ENCODE data around the gene LTBP1.

Gene LTBP1

GRCh38 chr2:33008716-33009115 is 62.0 kb downstream of the LTBP1 start:
- no peak for DNase-seq (ENCODE audit: low read depth in 1 of 2, low spot score in 1 of 2)

GRCh38 chr2:33009249-33009648 is 62.5 kb downstream of the LTBP1 start:
- no peak for DNase-seq (ENCODE audit: low read depth in 1 of 2, low spot score in 1 of 2)

- no peak for DNase-seq (ENCODE audit: low read depth in 1 of 2, low spot score in 1 of 2)
These were observed 64.6 kb downstream of the LTBP1 start for GRCh38 chr2:33011373-33011772.

GRCh38 chr2:33011941-33012340 is 65.2 kb downstream of the LTBP1 start:
- DNase-seq (ENCODE audit: low read depth in 1 of 2, low spot score in 1 of 2), result no peak

GRCh38 chr2:33013684-33014110 is 66.9 kb downstream of the LTBP1 start:
- no peak for DNase-seq (ENCODE audit: low read depth in 1 of 2, low spot score in 1 of 2)

- no peak for DNase-seq (ENCODE audit: low read depth in 1 of 2, low spot score in 1 of 2)
These were observed 67.5 kb downstream of the LTBP1 start for GRCh38 chr2:33014268-33014667.

- DNase-seq (ENCODE audit: low read depth in 1 of 2, low spot score in 1 of 2), result no peak
These were observed 68.8 kb downstream of the LTBP1 start for GRCh38 chr2:33015421-33016142.

- DNase-seq (ENCODE audit: low read depth in 1 of 2, low spot score in 1 of 2), result no peak
These were observed 71.5 kb downstream of the LTBP1 start for GRCh38 chr2:33018271-33018670.

GRCh38 chr2:33019796-33020195 is 73.0 kb downstream of the LTBP1 start:
- DNase-seq (ENCODE audit: low read depth in 1 of 2, low spot score in 1 of 2), result no peak

GRCh38 chr2:33020883-33021282 is 74.1 kb downstream of the LTBP1 start:
- DNase-seq (ENCODE audit: low read depth in 1 of 2, low spot score in 1 of 2), result no peak

GRCh38 chr2:33021542-33022227 is 74.9 kb downstream of the LTBP1 start:
- DNase-seq (ENCODE audit: low read depth in 1 of 2, low spot score in 1 of 2), result no peak

- DNase-seq (ENCODE audit: low read depth in 1 of 2, low spot score in 1 of 2), result no peak
These were observed 75.7 kb downstream of the LTBP1 start for GRCh38 chr2:33022395-33022985.

- DNase-seq (ENCODE audit: low read depth in 1 of 2, low spot score in 1 of 2), result no peak
These were observed 76.4 kb downstream of the LTBP1 start for GRCh38 chr2:33022989-33023727.

GRCh38 chr2:33023728-33024500 is 77.2 kb downstream of the LTBP1 start:
- DNase-seq (ENCODE audit: low read depth in 1 of 2, low spot score in 1 of 2), result no peak

GRCh38 chr2:33024758-33025157 is 78.0 kb downstream of the LTBP1 start:
- no peak for DNase-seq (ENCODE audit: low read depth in 1 of 2, low spot score in 1 of 2)

GRCh38 chr2:33029459-33029858 is 82.7 kb downstream of the LTBP1 start:
- no peak for DNase-seq (ENCODE audit: low read depth in 1 of 2, low spot score in 1 of 2)

- DNase-seq (ENCODE audit: low read depth in 1 of 2, low spot score in 1 of 2), result no peak
These were observed 83.2 kb downstream of the LTBP1 start for GRCh38 chr2:33029926-33030325.

GRCh38 chr2:33030326-33030725 is 83.6 kb downstream of the LTBP1 start:
- DNase-seq (ENCODE audit: low read depth in 1 of 2, low spot score in 1 of 2), result no peak

- no peak for DNase-seq (ENCODE audit: low read depth in 1 of 2, low spot score in 1 of 2)
These were observed 85.5 kb downstream of the LTBP1 start for GRCh38 chr2:33032245-33032644.

- DNase-seq (ENCODE audit: low read depth in 1 of 2, low spot score in 1 of 2), result no peak
These were observed 86.9 kb downstream of the LTBP1 start for GRCh38 chr2:33033606-33034081.

- DNase-seq (ENCODE audit: low read depth in 1 of 2, low spot score in 1 of 2), result no peak
These were observed 88.0 kb downstream of the LTBP1 start for GRCh38 chr2:33034784-33035183.
